Astrocyte (in vitro differentiated cells and primary cell): ENCODE results near the gene CABP4. TPM values are rescaled to one million over a fixed set of nuclear protein-coding genes. Genes with fewer than 3 reads are reported as not detected.

Source experiments
- DNase-seq: peaks from one replicate; pipeline ENCODE4 v3.0.0-alpha.2; 2010; ENCODE audit warnings: low read depth
- FAIRE-seq: peaks from 2 replicates; lab custom pipeline; 2011; peaks lifted over from hg19 to GRCh38; lab: Jason Lieb, UNC
- H2AFZ ChIP-seq: 2 replicates; pipeline ENCODE4 v1.6.0; 2012; ENCODE audit warnings: low read depth, low read length, inconsistent platforms
- H3K27ac ChIP-seq: 2 replicates; pipeline ENCODE4 v1.5.1; 2011; ENCODE audit warnings: low read depth, low read length, inconsistent platforms
- H3K27me3 ChIP-seq: 2 replicates; pipeline ENCODE4 v1.6.0; 2011; ENCODE audit warnings: low read length, inconsistent platforms; ENCODE audit not compliant: insufficient read depth
- H3K36me3 ChIP-seq: 2 replicates; pipeline ENCODE4 v1.5.1; 2011; ENCODE audit warnings: low read length, inconsistent platforms; ENCODE audit not compliant: insufficient read depth
- H3K4me1 ChIP-seq: 2 replicates; pipeline ENCODE4 v1.5.1; 2011; ENCODE audit warnings: low read length, inconsistent platforms; ENCODE audit not compliant: insufficient read depth
- H3K4me2 ChIP-seq: 2 replicates; pipeline ENCODE4 v1.6.0; 2012; ENCODE audit warnings: low read length, inconsistent platforms
- H3K4me3 ChIP-seq: 2 replicates; pipeline ENCODE4 v1.5.1; 2011; ENCODE audit warnings: low read depth, mild to moderate bottlenecking, low read length, inconsistent platforms; ENCODE audit not compliant: insufficient read depth
- H3K79me2 ChIP-seq: 2 replicates; pipeline ENCODE4 v1.6.0; 2012; ENCODE audit warnings: mild to moderate bottlenecking, low read length, inconsistent platforms; ENCODE audit not compliant: insufficient read depth
- H3K9ac ChIP-seq: 2 replicates; pipeline ENCODE4 v1.6.0; 2012; ENCODE audit warnings: mild to moderate bottlenecking, low read length, inconsistent platforms
- H3K9me3 ChIP-seq: 2 replicates; pipeline ENCODE4 v1.5.1; 2012; ENCODE audit warnings: low read depth, mild to moderate bottlenecking, low read length, inconsistent platforms; ENCODE audit not compliant: insufficient read depth
- H4K20me1 ChIP-seq: 2 replicates; pipeline ENCODE4 v1.6.0; 2012; ENCODE audit warnings: low read length, inconsistent platforms; ENCODE audit not compliant: insufficient read depth
- H3K27ac Mint-ChIP-seq: one replicate; pipeline ENCODE4 v1.8.0; 2021; ENCODE audit warnings: mild to moderate bottlenecking, mixed read lengths; ENCODE audit not compliant: unreplicated experiment
- H3K27me3 Mint-ChIP-seq: one replicate; pipeline ENCODE4 v1.8.0; 2021; ENCODE audit warnings: low read depth, mixed read lengths; ENCODE audit not compliant: unreplicated experiment
- H3K36me3 Mint-ChIP-seq: one replicate; pipeline ENCODE4 v1.8.0; 2021; ENCODE audit warnings: low read depth, mixed read lengths; ENCODE audit not compliant: unreplicated experiment
- H3K4me1 Mint-ChIP-seq: one replicate; pipeline ENCODE4 v1.8.0; 2021; ENCODE audit warnings: low read depth, mixed read lengths; ENCODE audit not compliant: unreplicated experiment
- H3K4me3 Mint-ChIP-seq: one replicate; pipeline ENCODE4 v1.8.0; 2021; ENCODE audit warnings: mild to moderate bottlenecking, moderate library complexity, mixed read lengths; ENCODE audit not compliant: unreplicated experiment
- H3K9me3 Mint-ChIP-seq: one replicate; pipeline ENCODE4 v1.8.0; 2021; ENCODE audit warnings: mild to moderate bottlenecking, mixed read lengths; ENCODE audit not compliant: unreplicated experiment
- EZH2 ChIP-seq: IDR thresholded peaks from 2 replicates; pipeline ENCODE4 v1.6.1; 2012; ENCODE audit warnings: mild to moderate bottlenecking, low read length, inconsistent platforms; ENCODE audit not compliant: insufficient read depth
- total RNA-seq: library from RNA; stranded (reverse); gene quantifications from 2 replicates; pipeline ENCODE4 v1.2.1, GENCODE V29; 2021
- TF ChIP-seq, protein P1 (sequence below): IDR thresholded peaks from 2 replicates; pipeline ENCODE4 v1.5.1; 2011; ENCODE audit warnings: low read depth, mild to moderate bottlenecking, inconsistent platforms, low read length, moderate library complexity; ENCODE audit not compliant: insufficient read depth

CABP4 gene
- total RNA-seq, 1 donor from 2014 or later: not detected

DNA sequence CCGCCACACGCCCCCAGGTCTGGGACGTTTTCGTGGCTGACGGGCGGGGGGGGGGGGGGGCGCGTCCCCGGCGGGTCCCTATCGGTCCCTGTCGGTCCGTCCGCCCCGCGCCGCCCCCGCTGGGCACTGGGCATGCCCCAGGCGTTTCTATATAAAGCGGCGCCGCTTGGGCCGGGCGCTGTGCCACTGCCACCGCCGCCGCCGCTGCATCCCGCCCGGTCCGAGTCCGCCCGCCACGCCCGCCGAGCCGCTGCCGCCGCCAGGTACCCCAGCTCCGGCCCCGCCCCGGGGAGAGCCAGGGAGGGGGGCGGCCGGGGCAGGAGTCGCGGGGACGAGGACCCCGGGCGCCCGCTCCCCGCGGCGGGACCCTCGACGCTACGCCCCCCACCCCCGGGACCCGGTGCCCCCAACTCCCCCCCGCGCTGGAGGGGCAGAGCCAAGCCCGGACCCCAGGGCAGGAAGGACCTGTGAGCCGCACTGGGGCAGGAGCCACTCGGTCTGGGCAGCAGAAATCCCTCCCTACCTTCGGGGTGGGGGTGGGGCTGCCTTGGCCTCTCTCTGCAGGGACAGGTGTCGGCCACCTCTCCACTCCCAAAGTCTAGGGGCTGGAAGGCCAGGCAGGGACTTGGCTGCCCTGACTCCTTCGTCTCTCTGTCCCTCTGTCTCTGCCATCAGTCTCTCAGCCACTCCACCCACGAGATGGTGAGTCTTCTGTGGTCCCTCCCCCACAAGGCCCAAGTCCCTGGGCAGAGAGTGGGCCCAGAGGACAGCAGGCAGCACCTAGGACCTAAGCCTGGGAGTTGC is 39.5 kb upstream of the CABP4 start, which contains the start of gene CARNS1:
Gene CARNS1, plus strand, starts transcription at position 178 of the 804 bp plus-strand sequence. Its CDS starts 522 bp downstream, at position 700.
- DNase-seq: no peak
- peaks cover 4% of the 10 kb centered on the region for H3K4me1 Mint-ChIP-seq
- no peak within 1 kb of the TSS for H3K27ac Mint-ChIP-seq
- H3K36me3 ChIP-seq: no peaks in the 10 kb centered on the region
- H3K9me3 ChIP-seq: no peaks in the 10 kb centered on the region
- H3K27ac ChIP-seq: no peak within 1 kb of the TSS
- H3K4me3 ChIP-seq: peak within 1 kb of the TSS; percentile 23
- H3K36me3 Mint-ChIP-seq: peaks cover 2% of the 10 kb centered on the region
- no peaks in the 10 kb centered on the region for H4K20me1 ChIP-seq
- H3K4me1 ChIP-seq: peaks cover 8% of the 10 kb centered on the region
- TF ChIP-seq EZH2: no peak
- TF ChIP-seq, protein P1, sequence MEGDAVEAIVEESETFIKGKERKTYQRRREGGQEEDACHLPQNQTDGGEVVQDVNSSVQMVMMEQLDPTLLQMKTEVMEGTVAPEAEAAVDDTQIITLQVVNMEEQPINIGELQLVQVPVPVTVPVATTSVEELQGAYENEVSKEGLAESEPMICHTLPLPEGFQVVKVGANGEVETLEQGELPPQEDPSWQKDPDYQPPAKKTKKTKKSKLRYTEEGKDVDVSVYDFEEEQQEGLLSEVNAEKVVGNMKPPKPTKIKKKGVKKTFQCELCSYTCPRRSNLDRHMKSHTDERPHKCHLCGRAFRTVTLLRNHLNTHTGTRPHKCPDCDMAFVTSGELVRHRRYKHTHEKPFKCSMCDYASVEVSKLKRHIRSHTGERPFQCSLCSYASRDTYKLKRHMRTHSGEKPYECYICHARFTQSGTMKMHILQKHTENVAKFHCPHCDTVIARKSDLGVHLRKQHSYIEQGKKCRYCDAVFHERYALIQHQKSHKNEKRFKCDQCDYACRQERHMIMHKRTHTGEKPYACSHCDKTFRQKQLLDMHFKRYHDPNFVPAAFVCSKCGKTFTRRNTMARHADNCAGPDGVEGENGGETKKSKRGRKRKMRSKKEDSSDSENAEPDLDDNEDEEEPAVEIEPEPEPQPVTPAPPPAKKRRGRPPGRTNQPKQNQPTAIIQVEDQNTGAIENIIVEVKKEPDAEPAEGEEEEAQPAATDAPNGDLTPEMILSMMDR: no peak
- H3K9me3 Mint-ChIP-seq: no peaks in the 10 kb centered on the region
- H3K4me2 ChIP-seq: peak within 1 kb of the TSS; percentile 50
- H2AFZ ChIP-seq: peak within 1 kb of the TSS; percentile 47
- no peak within 1 kb of the TSS for H3K9ac ChIP-seq
- peaks cover 27% of the 10 kb centered on the region for H3K27me3 Mint-ChIP-seq
- H3K27me3 ChIP-seq: peaks cover 15% of the 10 kb centered on the region
- no peaks in the 10 kb centered on the region for H3K79me2 ChIP-seq
- peak within 1 kb of the TSS; percentile 52 for H3K4me3 Mint-ChIP-seq
- FAIRE-seq: no peak

DNA sequence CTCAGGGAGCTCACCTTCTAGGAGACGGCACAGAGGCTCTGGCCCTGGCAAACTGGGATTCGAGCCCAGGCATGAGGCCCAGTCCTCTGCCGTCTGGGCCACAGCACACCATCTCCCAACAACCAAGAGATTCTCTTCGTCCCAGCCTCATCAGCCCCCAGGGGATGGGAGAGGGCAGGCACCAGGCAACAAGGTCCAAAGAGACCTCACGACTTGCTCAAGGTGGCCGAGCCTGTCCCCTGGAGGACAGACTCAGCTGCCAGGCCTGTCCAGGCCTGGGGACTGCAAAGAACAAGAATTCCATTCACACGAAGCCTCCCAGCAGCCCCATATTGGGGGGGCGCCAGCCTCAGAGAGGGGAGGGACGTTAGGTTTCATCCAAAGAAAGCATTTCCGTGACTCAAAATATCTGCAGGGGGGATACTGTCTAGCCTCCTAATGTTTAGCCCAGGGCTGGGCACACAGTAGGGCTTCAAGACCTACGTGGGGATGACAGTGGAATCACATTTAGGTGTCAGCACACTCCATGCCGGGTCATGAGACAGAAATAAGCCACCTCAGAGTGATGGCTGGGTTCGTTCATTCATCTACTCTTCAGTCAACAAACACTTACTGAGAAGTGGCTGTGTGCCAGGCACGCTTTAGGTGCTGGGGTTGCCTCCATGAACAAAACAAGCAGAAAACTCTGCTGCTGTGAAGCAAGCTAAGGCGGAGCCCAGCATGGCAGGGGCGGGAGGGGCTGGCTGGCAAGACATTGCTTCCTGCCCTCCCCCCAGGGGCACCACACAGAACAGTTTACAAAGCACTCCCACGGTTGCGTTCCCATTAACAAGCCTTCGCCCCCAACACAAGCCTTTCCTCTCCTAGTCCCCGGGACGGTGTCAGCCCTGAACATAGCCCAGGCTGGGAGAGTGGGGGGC is 38.5 kb upstream of the CABP4 start:
- Histone ChIP-seq H3K36me3 (no peaks in the 10 kb centered on the region), H3K4me1 (peaks cover 8% of the 10 kb centered on the region), H3K4me3 (no peak overlapping the region), H4K20me1 (no peaks in the 10 kb centered on the region), H3K4me2 (no peak overlapping the region), H3K27ac (no peak overlapping the region), H3K9me3 (no peaks in the 10 kb centered on the region), H3K9ac (no peak overlapping the region), H3K27me3 (peaks cover 7% of the 10 kb centered on the region), H3K79me2 (no peaks in the 10 kb centered on the region), H2AFZ (no peak overlapping the region)
- DNase-seq (no peak), FAIRE-seq (no peak)
- peaks cover 23% of the 10 kb centered on the region for H3K27me3 Mint-ChIP-seq
- H3K27ac Mint-ChIP-seq: no peak overlapping the region
- TF ChIP-seq, protein P1: no peak
- no peak for TF ChIP-seq EZH2
- peaks cover 2% of the 10 kb centered on the region for H3K36me3 Mint-ChIP-seq
- no peaks in the 10 kb centered on the region for H3K9me3 Mint-ChIP-seq
- peaks cover 4% of the 10 kb centered on the region for H3K4me1 Mint-ChIP-seq
- H3K4me3 Mint-ChIP-seq: peak overlapping the region; percentile 52
